ENCODE data around the gene DMXL1.

DNA sequence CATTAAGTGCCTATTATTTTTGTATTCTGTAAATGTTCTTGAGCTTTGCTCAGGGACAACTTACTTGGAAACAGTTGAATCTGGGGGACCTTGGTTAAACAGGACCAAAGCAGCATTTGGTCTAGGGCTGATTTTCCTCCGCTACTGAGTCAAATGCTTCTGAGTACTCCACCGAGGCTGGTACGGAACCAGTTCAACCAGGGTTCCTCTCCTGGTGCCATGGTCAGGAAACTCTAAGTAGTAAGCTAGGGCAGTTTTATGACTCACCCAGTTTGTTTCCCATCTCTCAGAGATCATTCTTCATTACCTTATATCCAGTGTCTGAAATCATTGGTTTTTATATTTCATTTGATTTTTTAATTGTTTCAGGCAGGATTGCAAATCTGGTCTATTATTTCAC is 173.0 kb downstream of the DMXL1 start:
- no peak for TF ChIP-seq POLR2A (IDR thresholded peaks at IDR 0.05; ENCODE audit: low read length)
- no peak for TF ChIP-seq GATA1 (IDR thresholded peaks at IDR 0.05; ENCODE audit: low read depth, low read length)

All from erythroblast (primary cell).